Smooth muscle cell (in vitro differentiated cells): ENCODE data around the gene IQCC. TPM values are rescaled to one million over a fixed set of nuclear protein-coding genes. Genes with fewer than 3 reads are reported as not detected.
A peak's percentile ranks its signal among the peaks of the same experiment; 100 is the strongest.

ENCODE experiments used
- DNase-seq: peaks from one replicate; lab custom pipeline; 2025; ENCODE audit not compliant: unreplicated experiment; lab: John Stamatoyannopoulos, UW
- H2AFZ ChIP-seq: fragments of 200-600 bp; sonication (generic); 2 replicates; pipeline ENCODE4 v1.6.0; 2016; ENCODE audit warnings: antibody characterized with exemption, low read depth, mild to moderate bottlenecking
- H3F3A ChIP-seq: fragments of 200-600 bp; sonication (generic); 2 replicates; pipeline ENCODE4 v1.6.0; 2017; ENCODE audit warnings: antibody characterized with exemption, low read depth
- H3K27ac ChIP-seq: fragments of 200-600 bp; sonication (generic); 2 replicates; pipeline ENCODE4 v1.5.1; 2016; ENCODE audit warnings: low read depth, mild to moderate bottlenecking
- H3K27me3 ChIP-seq: fragments of 200-600 bp; sonication (generic); 2 replicates; pipeline ENCODE4 v1.6.1; 2016; ENCODE audit warnings: low read depth, mild to moderate bottlenecking
- H3K36me3 ChIP-seq: fragments of 200-600 bp; sonication (generic); 2 replicates; pipeline ENCODE4 v1.5.1; 2016; ENCODE audit warnings: low read depth
- H3K4me1 ChIP-seq: fragments of 200-600 bp; sonication (generic); 2 replicates; pipeline ENCODE4 v1.5.1; 2016; ENCODE audit warnings: low read depth
- H3K4me2 ChIP-seq: fragments of 200-600 bp; sonication (generic); 2 replicates; pipeline ENCODE4 v1.6.0; 2016; ENCODE audit warnings: mild to moderate bottlenecking
- H3K4me3 ChIP-seq: fragments of 200-600 bp; sonication (generic); 2 replicates; pipeline ENCODE4 v1.5.1; 2016; ENCODE audit warnings: mild to moderate bottlenecking
- H3K79me2 ChIP-seq: fragments of 200-600 bp; sonication (generic); 2 replicates; pipeline ENCODE4 v1.6.0; 2016; ENCODE audit warnings: low read depth, mild to moderate bottlenecking
- H3K9ac ChIP-seq: fragments of 200-600 bp; sonication (generic); 2 replicates; pipeline ENCODE4 v1.6.0; 2016; ENCODE audit warnings: low read depth
- H3K9me3 ChIP-seq: fragments of 200-600 bp; sonication (generic); replicated peaks from 2 replicates; pipeline ENCODE4 v1.5.1; 2016; ENCODE audit warnings: low read depth
- H4K20me1 ChIP-seq: fragments of 200-600 bp; sonication (generic); 2 replicates; pipeline ENCODE4 v1.6.0; 2016; ENCODE audit warnings: low read depth
- WGBS: methylation state at CpG from one replicate; pipeline ENCODE4 v1.1.7; 2016; ENCODE audit warnings: low lambda C conversion rate; 5-methylcytosine and 5-hydroxymethylcytosine counted together
- polyA plus RNA-seq: library from polyadenylated mRNA; unstranded; fragments of >200 nt; fragmentation: Nextera tagmentation; extraction: Ambion mirVana; gene quantifications from 2 replicates; pipeline ENCODE4 v1.2.1, GENCODE V29; 2016
- total RNA-seq: library from RNA; depleted of rRNA; stranded (reverse); fragments of >200 nt; gene quantifications from 2 replicates; pipeline ENCODE4 v1.2.3, GENCODE V29; 2014
- TF ChIP-seq, protein P1 (sequence below): fragments of 200-600 bp; sonication (generic); IDR thresholded peaks from 2 replicates; pipeline ENCODE4 v1.5.1; 2017; ENCODE audit warnings: borderline replicate concordance, mild to moderate bottlenecking, antibody characterized with exemption; ENCODE audit not compliant: insufficient read depth, poor library complexity, severe bottlenecking

Gene IQCC
- total and polyA plus RNA-seq, 2 experiments from 2014 or later = 2.4 to 3.1 TPM

DNA sequence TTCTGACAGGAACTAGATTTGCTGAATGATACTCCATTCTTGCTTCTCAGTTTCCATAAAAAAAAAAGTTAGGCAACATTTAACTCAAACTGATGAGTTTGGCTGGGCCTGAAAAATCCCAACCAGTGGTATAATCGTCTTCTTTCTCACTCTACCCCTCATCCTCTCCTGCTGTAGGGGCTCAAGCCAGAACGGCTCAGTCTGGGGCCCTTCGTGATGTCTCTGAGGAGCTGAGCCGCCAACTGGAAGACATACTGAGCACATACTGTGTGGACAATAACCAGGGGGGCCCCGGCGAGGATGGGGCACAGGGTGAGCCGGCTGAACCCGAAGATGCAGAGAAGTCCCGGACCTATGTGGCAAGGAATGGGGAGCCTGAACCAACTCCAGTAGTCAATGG is 24.4 kb upstream of the IQCC start:
- Histone ChIP-seq H2AFZ (no peak overlapping the region), H3K36me3 (no peaks in the 10 kb centered on the region), H3K27ac (peak overlapping the region; percentile 96), H3K4me2 (peak overlapping the region; percentile 94), H3K9ac (peak overlapping the region; percentile 92), H3K27me3 (no peaks in the 10 kb centered on the region), H3F3A (peaks cover 11% of the 10 kb centered on the region), H4K20me1 (peaks cover 54% of the 10 kb centered on the region), H3K4me3 (peak overlapping the region; percentile 66), H3K4me1 (peaks cover 20% of the 10 kb centered on the region), H3K79me2 (peaks cover 56% of the 10 kb centered on the region), H3K9me3 (no peaks in the 10 kb centered on the region)
- no peak for DNase-seq
- TF ChIP-seq, protein P1, sequence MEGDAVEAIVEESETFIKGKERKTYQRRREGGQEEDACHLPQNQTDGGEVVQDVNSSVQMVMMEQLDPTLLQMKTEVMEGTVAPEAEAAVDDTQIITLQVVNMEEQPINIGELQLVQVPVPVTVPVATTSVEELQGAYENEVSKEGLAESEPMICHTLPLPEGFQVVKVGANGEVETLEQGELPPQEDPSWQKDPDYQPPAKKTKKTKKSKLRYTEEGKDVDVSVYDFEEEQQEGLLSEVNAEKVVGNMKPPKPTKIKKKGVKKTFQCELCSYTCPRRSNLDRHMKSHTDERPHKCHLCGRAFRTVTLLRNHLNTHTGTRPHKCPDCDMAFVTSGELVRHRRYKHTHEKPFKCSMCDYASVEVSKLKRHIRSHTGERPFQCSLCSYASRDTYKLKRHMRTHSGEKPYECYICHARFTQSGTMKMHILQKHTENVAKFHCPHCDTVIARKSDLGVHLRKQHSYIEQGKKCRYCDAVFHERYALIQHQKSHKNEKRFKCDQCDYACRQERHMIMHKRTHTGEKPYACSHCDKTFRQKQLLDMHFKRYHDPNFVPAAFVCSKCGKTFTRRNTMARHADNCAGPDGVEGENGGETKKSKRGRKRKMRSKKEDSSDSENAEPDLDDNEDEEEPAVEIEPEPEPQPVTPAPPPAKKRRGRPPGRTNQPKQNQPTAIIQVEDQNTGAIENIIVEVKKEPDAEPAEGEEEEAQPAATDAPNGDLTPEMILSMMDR = no peak
- 88% methylated on average over 9 of the region's 9 CpGs for WGBS

DNA sequence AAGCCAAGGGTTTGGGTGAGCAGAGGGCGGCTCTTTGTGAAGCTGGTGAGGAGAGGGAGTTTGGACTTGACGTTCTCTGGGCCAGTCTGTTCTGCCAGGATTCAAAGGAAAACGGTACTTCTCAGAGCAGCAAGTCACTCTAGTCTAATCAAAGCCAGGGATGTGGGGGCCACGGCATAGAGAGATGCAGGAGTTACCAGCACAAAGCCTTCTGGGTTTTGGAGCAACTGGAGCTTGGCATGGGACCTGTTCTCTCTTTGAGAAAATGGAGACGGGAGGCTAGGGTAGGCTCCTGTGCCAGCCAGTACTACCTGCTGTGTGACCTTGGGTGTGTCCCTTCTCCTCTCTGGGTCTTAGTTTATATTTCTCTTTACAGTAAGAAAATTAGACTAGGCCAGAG is 23.9 kb upstream of the IQCC start:
- peak overlapping the region; percentile 92 for H3K9ac ChIP-seq
- H4K20me1 ChIP-seq = peaks cover 59% of the 10 kb centered on the region
- H3K9me3 ChIP-seq = no peaks in the 10 kb centered on the region
- WGBS = 89% methylated on average over 5 of the region's 5 CpGs
- peak overlapping the region; percentile 94 for H3K4me2 ChIP-seq
- no peak for DNase-seq
- peak overlapping the region; percentile 66 for H3K4me3 ChIP-seq
- H3K4me1 ChIP-seq = peaks cover 20% of the 10 kb centered on the region
- TF ChIP-seq, protein P1 = no peak
- H3K27me3 ChIP-seq = no peaks in the 10 kb centered on the region
- H3K79me2 ChIP-seq = peaks cover 61% of the 10 kb centered on the region
- H3K36me3 ChIP-seq = no peaks in the 10 kb centered on the region
- peak overlapping the region; percentile 96 for H3K27ac ChIP-seq
- H3F3A ChIP-seq = peaks cover 11% of the 10 kb centered on the region
- H2AFZ ChIP-seq = no peak overlapping the region

DNA sequence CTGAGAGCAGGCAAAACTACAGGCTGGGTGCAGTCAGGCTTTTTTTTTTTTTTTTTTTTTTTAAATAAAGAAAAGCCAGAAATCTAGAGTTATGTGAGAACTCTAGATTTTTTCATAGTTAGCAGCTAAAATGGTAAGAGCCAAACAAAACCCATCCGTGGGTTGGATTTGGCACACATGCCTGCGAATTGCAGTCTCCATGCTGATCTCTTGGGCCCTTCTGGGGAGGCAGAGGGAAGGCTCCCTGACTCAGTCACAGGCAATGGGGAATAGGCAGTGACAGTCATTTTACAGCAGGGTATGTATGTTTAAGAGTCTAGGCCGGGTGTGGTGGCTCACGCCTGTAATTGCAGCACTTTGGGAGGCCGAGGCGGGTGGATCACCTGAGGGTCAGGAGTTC is 23.4 kb upstream of the IQCC start:
- peak overlapping the region; percentile 66 for H3K4me3 ChIP-seq
- no peak for DNase-seq
- peak overlapping the region; percentile 94 for H3K4me2 ChIP-seq
- H3K27me3 ChIP-seq = no peaks in the 10 kb centered on the region
- H3F3A ChIP-seq = peaks cover 11% of the 10 kb centered on the region
- TF ChIP-seq, protein P1 = no peak
- no peak overlapping the region for H3K9ac ChIP-seq
- peaks cover 4% of the 10 kb centered on the region for H3K36me3 ChIP-seq
- H3K79me2 ChIP-seq = peaks cover 66% of the 10 kb centered on the region
- H3K9me3 ChIP-seq = no peaks in the 10 kb centered on the region
- no peak overlapping the region for H2AFZ ChIP-seq
- H3K4me1 ChIP-seq = peaks cover 20% of the 10 kb centered on the region
- WGBS = 92% methylated on average over 6 of the region's 6 CpGs
- H4K20me1 ChIP-seq = peaks cover 64% of the 10 kb centered on the region
- H3K27ac ChIP-seq = no peak overlapping the region

DNA sequence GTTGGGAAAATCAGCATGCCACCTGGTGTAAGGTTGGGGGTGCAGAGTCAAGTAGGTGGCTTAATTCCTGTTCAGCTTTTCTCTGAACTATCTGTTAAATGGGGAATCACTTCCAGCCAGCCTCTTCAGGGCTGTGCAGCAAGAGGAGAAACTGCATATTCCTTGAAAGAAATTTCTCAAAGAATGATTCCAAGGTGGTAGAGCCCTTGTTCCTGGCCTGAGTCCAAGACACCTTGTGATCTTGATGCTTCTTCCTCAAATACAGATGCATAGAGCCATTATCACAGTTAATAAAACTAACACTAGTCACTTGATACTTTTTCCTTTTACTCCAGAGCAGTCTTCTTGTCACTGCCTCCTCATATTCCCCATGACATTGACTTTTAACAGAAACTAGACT is 20.8 kb upstream of the IQCC start:
- no peaks in the 10 kb centered on the region for H3K27me3 ChIP-seq
- no peak for DNase-seq
- H4K20me1 ChIP-seq = peaks cover 90% of the 10 kb centered on the region
- H3K79me2 ChIP-seq = peaks cover 76% of the 10 kb centered on the region
- no peak overlapping the region for H3K4me3 ChIP-seq
- H3F3A ChIP-seq = no peaks in the 10 kb centered on the region
- H3K9me3 ChIP-seq = no peaks in the 10 kb centered on the region
- TF ChIP-seq, protein P1 = no peak
- H2AFZ ChIP-seq = no peak overlapping the region
- no peak overlapping the region for H3K9ac ChIP-seq
- H3K27ac ChIP-seq = no peak overlapping the region
- peaks cover 5% of the 10 kb centered on the region for H3K36me3 ChIP-seq
- H3K4me1 ChIP-seq = peaks cover 14% of the 10 kb centered on the region
- no peak overlapping the region for H3K4me2 ChIP-seq
